ENCODE results near the gene UBE2O. TPM values are rescaled to one million over a fixed set of nuclear protein-coding genes. Genes with fewer than 3 reads are reported as not detected.
A peak's percentile ranks its signal among the peaks of the same experiment; 100 is the strongest.

UBE2O gene
- polyA plus RNA-seq, 1 of the 3 experiments (the other 2 are of a cell fraction) = 25.4 TPM

DNA sequence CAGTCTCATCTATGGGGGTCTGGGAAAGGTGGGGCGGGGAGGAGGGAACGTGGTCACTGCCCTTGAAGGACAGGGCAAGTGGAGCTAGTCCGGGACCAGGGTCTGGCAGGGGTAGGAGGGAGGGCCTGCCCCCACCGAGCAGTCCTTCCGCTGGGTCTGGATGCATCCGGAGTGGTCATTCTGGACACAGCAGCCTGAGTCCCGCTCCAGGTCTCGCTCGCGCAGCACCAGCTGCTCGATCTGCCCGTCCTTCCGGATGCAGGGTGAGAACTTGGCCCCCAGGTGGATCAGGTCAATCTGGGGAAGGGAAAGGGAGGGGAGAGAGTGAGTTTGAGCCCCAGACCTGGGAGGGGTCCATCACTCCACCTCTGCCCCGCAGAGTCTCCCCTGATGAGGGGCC lies 21.3 kb upstream of the UBE2O start:
- H3K27me3 ChIP-seq (ENCODE audit: insufficient read depth) = no peaks in the 10 kb centered on the region
- no peaks in the 10 kb centered on the region for H3F3A ChIP-seq (replicated peaks; ENCODE audit: insufficient read depth)
- peaks cover 0 to 25% of the 10 kb centered on the region in 2 experiments for H3K36me3 ChIP-seq (replicated peaks in 1 of 2; ENCODE audit: control insufficient read depth in 1 of 2, insufficient read depth in 2 of 2, low read length in 1 of 2)
- no peak overlapping the region for H3K4me3 ChIP-seq (ENCODE audit: low read depth in 2 of 2, low read length in 1 of 2)
- no peak overlapping the region for H3K4me2 ChIP-seq
- no peaks in the 10 kb centered on the region for H4K20me1 ChIP-seq (ENCODE audit: insufficient read depth)
- H3K9me2 ChIP-seq = no peaks in the 10 kb centered on the region
- no peaks in the 10 kb centered on the region for H3K9me3 ChIP-seq
- H3K27ac ChIP-seq (ENCODE audit: low read depth in 2 of 2, low read length in 1 of 2) = no peak overlapping the region
- TF ChIP-seq, protein P1, sequence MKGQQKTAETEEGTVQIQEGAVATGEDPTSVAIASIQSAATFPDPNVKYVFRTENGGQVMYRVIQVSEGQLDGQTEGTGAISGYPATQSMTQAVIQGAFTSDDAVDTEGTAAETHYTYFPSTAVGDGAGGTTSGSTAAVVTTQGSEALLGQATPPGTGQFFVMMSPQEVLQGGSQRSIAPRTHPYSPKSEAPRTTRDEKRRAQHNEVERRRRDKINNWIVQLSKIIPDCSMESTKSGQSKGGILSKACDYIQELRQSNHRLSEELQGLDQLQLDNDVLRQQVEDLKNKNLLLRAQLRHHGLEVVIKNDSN (IDR thresholded peaks at IDR 0.05; ENCODE audit: borderline replicate concordance, low read depth) = no peak
- no peaks in the 10 kb centered on the region for H3K4me1 ChIP-seq (ENCODE audit: control insufficient read depth in 1 of 2, insufficient read depth in 2 of 2, low read depth in 1 of 2, low read length in 1 of 2)
- H3K79me2 ChIP-seq (ENCODE audit: insufficient read depth) = no peaks in the 10 kb centered on the region
- ChIA-PET CTCF (interaction anchor here (1.0 to 56.8 kb wide), 5 partner anchors 1 to 72 kb away, joined by 3 to 1687 read pairs (median 8); partner anchors contain the start of genes AANAT, RHBDF2 and UBE2O), POLR2A (no interaction called here)
- DNase-seq = no peak
- 95% methylated on average over 14 of the region's 14 CpGs for WGBS (ENCODE audit: low lambda C conversion rate)
- H3K9ac ChIP-seq = no peak overlapping the region
- H2AFZ ChIP-seq (ENCODE audit: low read depth) = no peak overlapping the region

GRCh38 chr17:76473541-76473985 lies 20.6 kb upstream of the UBE2O start:
- Histone ChIP-seq H3K4me3 (ENCODE audit: low read depth in 2 of 2, low read length in 1 of 2) (no peak overlapping the region), H3K79me2 (ENCODE audit: insufficient read depth) (no peaks in the 10 kb centered on the region), H3K9ac (no peak overlapping the region), H3K4me2 (no peak overlapping the region), H3K9me3 (no peaks in the 10 kb centered on the region), H3K27ac (ENCODE audit: low read depth in 2 of 2, low read length in 1 of 2) (no peak overlapping the region), H3K36me3 (replicated peaks in 1 of 2; ENCODE audit: control insufficient read depth in 1 of 2, insufficient read depth in 2 of 2, low read length in 1 of 2) (peaks cover 0 to 25% of the 10 kb centered on the region in 2 experiments), H3K27me3 (ENCODE audit: insufficient read depth) (no peaks in the 10 kb centered on the region), H3F3A (replicated peaks; ENCODE audit: insufficient read depth) (no peaks in the 10 kb centered on the region), H3K9me2 (no peaks in the 10 kb centered on the region), H2AFZ (ENCODE audit: low read depth) (no peak overlapping the region), H3K4me1 (ENCODE audit: control insufficient read depth in 1 of 2, insufficient read depth in 2 of 2, low read depth in 1 of 2, low read length in 1 of 2) (no peaks in the 10 kb centered on the region), H4K20me1 (ENCODE audit: insufficient read depth) (no peaks in the 10 kb centered on the region)
- TF ChIP-seq CTCF (IDR thresholded peaks at IDR 0.05) (peak; percentile 53), IRF3 (IDR thresholded peaks at IDR 0.05; ENCODE audit: low read depth, low read length) (no peak), FOXM1 (IDR thresholded peaks at IDR 0.05; ENCODE audit: low read depth) (no peak), SMC3 (IDR thresholded peaks at IDR 0.05; ENCODE audit: low read depth, low read length) (peak; percentile 51; the same call in 1 of the 2 replicates), RAD21 (IDR thresholded peaks at IDR 0.05; ENCODE audit: low read length) (peak; percentile 47)
- ChIA-PET CTCF (interaction anchor here (1.0 to 56.8 kb wide), 4 partner anchors 2 to 50 kb away, joined by 3 to 1687 read pairs (median 848); partner anchors contain the start of genes AANAT, RHBDF2 and UBE2O), POLR2A (no interaction called here)
- DNase-seq = peak; percentile 88
- WGBS (ENCODE audit: low lambda C conversion rate) = 86% methylated on average over 17 of the region's 18 CpGs

GRCh38 chr17:76472726-76473125 lies 19.8 kb upstream of the UBE2O start:
- no peaks in the 10 kb centered on the region for H3F3A ChIP-seq (replicated peaks; ENCODE audit: insufficient read depth)
- no peak overlapping the region for H2AFZ ChIP-seq (ENCODE audit: low read depth)
- no peaks in the 10 kb centered on the region for H4K20me1 ChIP-seq (ENCODE audit: insufficient read depth)
- H3K9ac ChIP-seq = no peak overlapping the region
- no peak overlapping the region for H3K4me2 ChIP-seq
- no peaks in the 10 kb centered on the region for H3K9me2 ChIP-seq
- ChIA-PET POLR2A (no interaction called here), CTCF (interaction anchor here (1.0 to 56.8 kb wide), 3 partner anchors 3 to 48 kb away, joined by 3 to 1687 read pairs (median 1687); partner anchors contain the start of genes AANAT, RHBDF2 and UBE2O)
- H3K4me1 ChIP-seq (ENCODE audit: control insufficient read depth in 1 of 2, insufficient read depth in 2 of 2, low read depth in 1 of 2, low read length in 1 of 2) = no peaks in the 10 kb centered on the region
- no peak for DNase-seq
- no peaks in the 10 kb centered on the region for H3K9me3 ChIP-seq
- H3K27me3 ChIP-seq (ENCODE audit: insufficient read depth) = no peaks in the 10 kb centered on the region
- no peak overlapping the region for H3K27ac ChIP-seq (ENCODE audit: low read depth in 2 of 2, low read length in 1 of 2)
- no peaks in the 10 kb centered on the region for H3K79me2 ChIP-seq (ENCODE audit: insufficient read depth)
- H3K36me3 ChIP-seq (replicated peaks in 1 of 2; ENCODE audit: control insufficient read depth in 1 of 2, insufficient read depth in 2 of 2, low read length in 1 of 2) = peaks cover 0 to 25% of the 10 kb centered on the region in 2 experiments
- WGBS (ENCODE audit: low lambda C conversion rate) = 96% methylated on average over 11 of the region's 11 CpGs
- H3K4me3 ChIP-seq (ENCODE audit: low read depth in 2 of 2, low read length in 1 of 2) = no peak overlapping the region
- TF ChIP-seq RCOR1 (IDR thresholded peaks at IDR 0.05; ENCODE audit: low read length) = no peak
- TF ChIP-seq CTCF (IDR thresholded peaks at IDR 0.05) = no peak
- TF ChIP-seq EZH2phosphoT487 (IDR thresholded peaks at IDR 0.05; ENCODE audit: borderline replicate concordance, low read depth) = no peak
- TF ChIP-seq ELF1 (IDR thresholded peaks at IDR 0.05) = no peak
- TF ChIP-seq FOXM1 (IDR thresholded peaks at IDR 0.05; ENCODE audit: low read depth) = no peak
- no peak for TF ChIP-seq EP300 (IDR thresholded peaks at IDR 0.05; ENCODE audit: borderline replicate concordance in 1 of 2, low read depth in 1 of 2, low read length in 1 of 2)
- TF ChIP-seq YY1 (IDR thresholded peaks at IDR 0.05; ENCODE audit: low read depth) = no peak
- TF ChIP-seq MEF2A (IDR thresholded peaks at IDR 0.05; ENCODE audit: borderline replicate concordance, low read depth) = no peak
- TF ChIP-seq SIN3A (IDR thresholded peaks at IDR 0.05; ENCODE audit: borderline replicate concordance, low read depth, low read length) = no peak
- TF ChIP-seq FOSL2 (IDR thresholded peaks at IDR 0.05; ENCODE audit: borderline replicate concordance, low read depth) = no peak

All from SK-N-SH (cell line).